ENCODE data around the gene ESPL1. TPM values are rescaled to one million over a fixed set of nuclear protein-coding genes. Genes with fewer than 3 reads are reported as not detected.

Gene ESPL1
- total RNA-seq, 1 donor from 2014 or later = 2.6 TPM

DNA sequence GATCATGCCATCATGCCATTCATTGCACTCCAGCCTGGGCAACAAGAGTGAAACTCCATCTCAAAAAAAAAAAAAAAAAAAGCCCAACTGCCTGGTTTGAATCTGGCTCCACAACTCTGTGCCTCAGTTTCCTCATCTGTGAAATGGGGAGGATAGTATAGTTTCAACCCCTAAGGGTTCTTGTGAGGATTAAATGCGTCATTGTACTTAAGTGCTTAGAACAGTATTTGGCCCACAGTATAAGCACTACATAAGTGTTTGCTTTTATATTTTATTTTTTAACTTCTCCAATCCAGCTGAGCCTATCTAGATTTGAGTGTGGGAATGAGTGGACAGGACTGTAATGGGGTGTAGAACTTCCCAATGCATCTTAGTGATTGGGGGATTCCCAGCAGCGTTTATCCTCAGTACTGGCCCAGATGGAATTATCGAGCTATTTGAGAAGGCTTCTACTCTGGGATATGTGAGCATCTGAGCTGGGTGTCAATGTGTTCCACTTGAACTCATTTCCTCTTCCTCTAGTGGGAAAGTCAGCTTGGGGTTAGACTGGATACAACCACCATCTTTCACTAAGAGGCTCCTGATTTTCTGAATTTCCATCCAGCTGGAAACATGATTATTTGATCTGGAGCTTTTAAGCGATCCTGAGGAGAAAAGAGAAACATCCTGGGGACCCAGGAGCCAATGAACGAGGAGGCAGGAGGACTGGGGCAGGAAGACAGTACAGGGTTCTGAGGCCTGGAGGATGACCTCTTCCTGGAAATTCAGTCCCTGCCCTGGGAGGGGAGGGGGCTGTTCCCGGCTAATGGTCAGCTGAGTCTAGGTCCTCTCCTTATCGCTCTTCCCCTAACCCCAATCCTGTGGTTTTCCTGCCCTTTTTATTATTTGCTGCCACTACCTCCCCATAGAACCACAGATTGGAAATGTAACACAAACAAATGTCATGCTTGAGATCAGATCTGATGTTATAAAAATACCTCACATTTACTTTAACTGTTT, 9.3 kb upstream of the ESPL1 start:
- H3K4me1 ChIP-seq (ENCODE audit: control insufficient read depth in 3 of 3, insufficient read depth in 3 of 3, low read length in 3 of 3) = peaks cover 3 to 7% (median 4%) of the 10 kb centered on the region in 3 donors
- peaks cover 4 to 12% (median 10%) of the 10 kb centered on the region in 3 donors for H3K36me3 ChIP-seq (ENCODE audit: control insufficient read depth in 3 of 3, insufficient read depth in 3 of 3, low read length in 3 of 3)
- H3K4me3 ChIP-seq (ENCODE audit: low read length in 3 of 3) = no peak overlapping the region
- H3K27ac ChIP-seq (ENCODE audit: low read depth, low read length) = no peak overlapping the region
- no peaks in the 10 kb centered on the region for H3K27me3 ChIP-seq (ENCODE audit: control insufficient read depth in 3 of 3, insufficient read depth in 3 of 3, low read length in 3 of 3)
- H3K9ac ChIP-seq (ENCODE audit: low read depth in 1 of 3, low read length in 3 of 3) = no peak overlapping the region
- H3K9me3 ChIP-seq (ENCODE audit: control insufficient read depth in 3 of 3, low read length in 3 of 3) = no peaks in the 10 kb centered on the region

- Histone ChIP-seq H3K4me3 (ENCODE audit: low read length in 3 of 3) (no peak overlapping the region), H3K9me3 (ENCODE audit: control insufficient read depth in 3 of 3, low read length in 3 of 3) (no peaks in the 10 kb centered on the region), H3K36me3 (ENCODE audit: control insufficient read depth in 3 of 3, insufficient read depth in 3 of 3, low read length in 3 of 3) (peaks cover 0 to 7% (median 6%) of the 10 kb centered on the region in 3 donors), H3K4me1 (ENCODE audit: control insufficient read depth in 3 of 3, insufficient read depth in 3 of 3, low read length in 3 of 3) (peaks cover 0 to 2% (median 1%) of the 10 kb centered on the region in 3 donors), H3K9ac (ENCODE audit: low read depth in 1 of 3, low read length in 3 of 3) (no peak overlapping the region), H3K27me3 (ENCODE audit: control insufficient read depth in 3 of 3, insufficient read depth in 3 of 3, low read length in 3 of 3) (no peaks in the 10 kb centered on the region), H3K27ac (ENCODE audit: low read depth, low read length) (no peak overlapping the region)
Observed at GRCh38 chr12:53259891-53260290, 8.2 kb upstream of the ESPL1 start.

- Histone ChIP-seq H3K36me3 (ENCODE audit: control insufficient read depth in 3 of 3, insufficient read depth in 3 of 3, low read length in 3 of 3) (no peaks in the 10 kb centered on the region), H3K4me1 (ENCODE audit: control insufficient read depth in 3 of 3, insufficient read depth in 3 of 3, low read length in 3 of 3) (peaks cover 9 to 14% (median 10%) of the 10 kb centered on the region in 3 donors), H3K4me3 (ENCODE audit: low read length in 3 of 3) (no peak overlapping the region), H3K27me3 (ENCODE audit: control insufficient read depth in 3 of 3, insufficient read depth in 3 of 3, low read length in 3 of 3) (peaks cover 0 to 3% (median 0%) of the 10 kb centered on the region in 3 donors), H3K9me3 (ENCODE audit: control insufficient read depth in 3 of 3, low read length in 3 of 3) (no peaks in the 10 kb centered on the region), H3K9ac (ENCODE audit: low read depth in 1 of 3, low read length in 3 of 3) (no peak overlapping the region), H3K27ac (ENCODE audit: low read depth, low read length) (no peak overlapping the region)
Observed at GRCh38 chr12:53265783-53266182, 2.3 kb upstream of the ESPL1 start.

- Histone ChIP-seq H3K27me3 (ENCODE audit: control insufficient read depth in 3 of 3, insufficient read depth in 3 of 3, low read length in 3 of 3) (peaks cover 0 to 3% (median 0%) of the 10 kb centered on the region in 3 donors), H3K36me3 (ENCODE audit: control insufficient read depth in 3 of 3, insufficient read depth in 3 of 3, low read length in 3 of 3) (no peaks in the 10 kb centered on the region), H3K27ac (ENCODE audit: low read depth, low read length) (no peak overlapping the region), H3K4me1 (ENCODE audit: control insufficient read depth in 3 of 3, insufficient read depth in 3 of 3, low read length in 3 of 3) (peaks cover 9 to 14% (median 10%) of the 10 kb centered on the region in 3 donors), H3K9me3 (ENCODE audit: control insufficient read depth in 3 of 3, low read length in 3 of 3) (no peaks in the 10 kb centered on the region), H3K4me3 (ENCODE audit: low read length in 3 of 3) (peak overlapping the region; percentile 89 to 96 (median 94)), H3K9ac (ENCODE audit: low read depth in 1 of 3, low read length in 3 of 3) (peak overlapping the region; percentile 68 to 82 (median 74))
Observed at GRCh38 chr12:53267306-53267998, 647 bp upstream of the ESPL1 start.

- Histone ChIP-seq H3K9ac (ENCODE audit: low read depth in 1 of 3, low read length in 3 of 3) (peak overlapping the region; percentile 68 to 82 (median 74)), H3K36me3 (ENCODE audit: control insufficient read depth in 3 of 3, insufficient read depth in 3 of 3, low read length in 3 of 3) (no peaks in the 10 kb centered on the region), H3K4me1 (ENCODE audit: control insufficient read depth in 3 of 3, insufficient read depth in 3 of 3, low read length in 3 of 3) (peaks cover 9 to 14% (median 10%) of the 10 kb centered on the region in 3 donors), H3K27me3 (ENCODE audit: control insufficient read depth in 3 of 3, insufficient read depth in 3 of 3, low read length in 3 of 3) (peaks cover 0 to 3% (median 0%) of the 10 kb centered on the region in 3 donors), H3K9me3 (ENCODE audit: control insufficient read depth in 3 of 3, low read length in 3 of 3) (no peaks in the 10 kb centered on the region), H3K27ac (ENCODE audit: low read depth, low read length) (no peak overlapping the region), H3K4me3 (ENCODE audit: low read length in 3 of 3) (peak overlapping the region; percentile 89 to 96 (median 94))
Observed at GRCh38 chr12:53268630-53269562, 797 bp downstream of the ESPL1 start.

- Histone ChIP-seq H3K27ac (ENCODE audit: low read depth, low read length) (no peak overlapping the region), H3K9ac (ENCODE audit: low read depth in 1 of 3, low read length in 3 of 3) (no peak overlapping the region), H3K9me3 (ENCODE audit: control insufficient read depth in 3 of 3, low read length in 3 of 3) (no peaks in the 10 kb centered on the region), H3K36me3 (ENCODE audit: control insufficient read depth in 3 of 3, insufficient read depth in 3 of 3, low read length in 3 of 3) (no peaks in the 10 kb centered on the region), H3K27me3 (ENCODE audit: control insufficient read depth in 3 of 3, insufficient read depth in 3 of 3, low read length in 3 of 3) (peaks cover 0 to 3% (median 0%) of the 10 kb centered on the region in 3 donors), H3K4me3 (ENCODE audit: low read length in 3 of 3) (no peak overlapping the region), H3K4me1 (ENCODE audit: control insufficient read depth in 3 of 3, insufficient read depth in 3 of 3, low read length in 3 of 3) (no peaks in the 10 kb centered on the region)
Observed at GRCh38 chr12:53274445-53274844, 6.3 kb downstream of the ESPL1 start.

- Histone ChIP-seq H3K36me3 (ENCODE audit: control insufficient read depth in 3 of 3, insufficient read depth in 3 of 3, low read length in 3 of 3) (no peaks in the 10 kb centered on the region), H3K27ac (ENCODE audit: low read depth, low read length) (no peak overlapping the region), H3K9ac (ENCODE audit: low read depth in 1 of 3, low read length in 3 of 3) (no peak overlapping the region), H3K27me3 (ENCODE audit: control insufficient read depth in 3 of 3, insufficient read depth in 3 of 3, low read length in 3 of 3) (no peaks in the 10 kb centered on the region), H3K9me3 (ENCODE audit: control insufficient read depth in 3 of 3, low read length in 3 of 3) (no peaks in the 10 kb centered on the region), H3K4me3 (ENCODE audit: low read length in 3 of 3) (no peak overlapping the region), H3K4me1 (ENCODE audit: control insufficient read depth in 3 of 3, insufficient read depth in 3 of 3, low read length in 3 of 3) (no peaks in the 10 kb centered on the region)
Observed at GRCh38 chr12:53276511-53276910, 8.4 kb downstream of the ESPL1 start.

- Histone ChIP-seq H3K27me3 (ENCODE audit: control insufficient read depth in 3 of 3, insufficient read depth in 3 of 3, low read length in 3 of 3) (no peaks in the 10 kb centered on the region), H3K9me3 (ENCODE audit: control insufficient read depth in 3 of 3, low read length in 3 of 3) (no peaks in the 10 kb centered on the region), H3K4me1 (ENCODE audit: control insufficient read depth in 3 of 3, insufficient read depth in 3 of 3, low read length in 3 of 3) (no peaks in the 10 kb centered on the region), H3K27ac (ENCODE audit: low read depth, low read length) (no peak overlapping the region), H3K36me3 (ENCODE audit: control insufficient read depth in 3 of 3, insufficient read depth in 3 of 3, low read length in 3 of 3) (no peaks in the 10 kb centered on the region), H3K4me3 (ENCODE audit: low read length in 3 of 3) (no peak overlapping the region), H3K9ac (ENCODE audit: low read depth in 1 of 3, low read length in 3 of 3) (no peak overlapping the region)
Observed at GRCh38 chr12:53277981-53278380, 9.9 kb downstream of the ESPL1 start.

DNA sequence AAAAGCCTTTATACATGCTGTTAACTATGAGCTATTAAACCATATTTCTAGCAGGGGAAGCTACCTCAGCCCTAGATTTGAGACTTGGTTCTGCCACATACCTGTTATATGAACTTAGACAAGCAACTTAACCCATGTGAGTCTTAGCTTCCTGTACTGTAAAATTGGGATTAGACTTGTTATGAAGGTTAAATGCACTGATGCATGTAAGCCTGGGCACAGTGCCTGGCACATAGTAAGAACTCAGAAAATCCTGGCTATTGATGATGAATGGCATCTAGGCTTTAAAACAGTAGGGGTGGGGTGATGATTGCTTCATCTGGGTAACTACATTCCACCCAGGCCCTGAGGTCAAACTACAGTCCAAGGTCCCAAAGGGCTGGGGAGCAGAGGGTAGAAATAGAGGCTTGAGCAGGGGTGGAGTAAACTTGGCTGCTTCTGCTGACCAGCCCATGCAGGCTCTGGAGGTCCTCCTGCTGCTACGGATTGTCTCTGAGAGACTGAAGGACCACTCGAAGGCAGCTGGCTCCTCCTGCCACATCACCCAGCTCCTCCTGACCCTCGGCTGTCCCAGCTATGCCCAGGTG, 11.3 kb downstream of the ESPL1 start:
- H3K27me3 ChIP-seq (ENCODE audit: control insufficient read depth in 3 of 3, insufficient read depth in 3 of 3, low read length in 3 of 3) = no peaks in the 10 kb centered on the region
- no peaks in the 10 kb centered on the region for H3K9me3 ChIP-seq (ENCODE audit: control insufficient read depth in 3 of 3, low read length in 3 of 3)
- no peak overlapping the region for H3K9ac ChIP-seq (ENCODE audit: low read depth in 1 of 3, low read length in 3 of 3)
- H3K27ac ChIP-seq (ENCODE audit: low read depth, low read length) = no peak overlapping the region
- no peaks in the 10 kb centered on the region for H3K4me1 ChIP-seq (ENCODE audit: control insufficient read depth in 3 of 3, insufficient read depth in 3 of 3, low read length in 3 of 3)
- H3K36me3 ChIP-seq (ENCODE audit: control insufficient read depth in 3 of 3, insufficient read depth in 3 of 3, low read length in 3 of 3) = no peaks in the 10 kb centered on the region
- no peak overlapping the region for H3K4me3 ChIP-seq (ENCODE audit: low read length in 3 of 3)

Measured in skeletal muscle tissue (tissue), 4 donors.